Measurements from ENCODE around the gene AKT1S1. TPM values are rescaled to one million over a fixed set of nuclear protein-coding genes. Genes with fewer than 3 reads are reported as not detected.

Gene AKT1S1
- total and polyA plus RNA-seq, 2 donors (not counting 1 experiment from before 2014, with no cell fraction given): 16.6 to 23.0 TPM

DNA sequence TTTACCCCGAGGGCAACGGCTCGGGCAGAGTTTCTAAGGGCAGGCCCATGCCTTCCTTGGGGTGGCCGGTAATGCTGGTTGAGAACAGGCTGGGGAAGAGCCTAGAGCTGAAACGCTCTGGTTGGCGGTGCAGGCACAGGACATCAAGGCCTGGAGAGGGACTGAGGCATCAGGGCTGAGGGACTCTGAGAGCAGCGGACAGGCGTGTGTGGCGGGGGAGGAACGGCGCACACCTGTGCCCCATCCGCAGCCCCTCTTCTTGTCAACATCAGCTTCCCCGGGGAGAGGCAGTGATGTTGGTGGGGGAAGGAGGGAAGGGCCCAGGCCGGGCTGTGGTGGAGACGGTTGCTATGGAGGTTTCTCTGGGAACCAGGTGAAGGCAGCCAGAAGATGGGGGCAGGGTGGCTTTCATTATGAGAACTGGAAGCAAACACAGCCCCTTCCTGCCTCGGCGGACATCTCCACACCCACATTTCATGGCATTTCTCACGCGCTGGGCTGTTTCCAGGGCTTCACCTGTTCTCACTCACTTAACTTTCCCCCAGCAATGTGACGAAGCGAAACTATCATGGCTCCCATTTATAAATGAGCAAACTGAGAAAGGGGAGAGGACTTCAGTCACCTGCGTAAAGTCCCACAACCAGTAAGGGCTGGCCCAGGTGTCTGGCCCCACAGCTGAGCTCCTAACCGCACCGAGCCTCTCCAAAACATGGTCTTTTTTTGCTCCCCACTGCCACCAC, 43.6 kb upstream of the AKT1S1 start:
- Histone ChIP-seq H3K4me2 (replicated peaks; ENCODE audit: low read depth, low read length, poor library complexity, severe bottlenecking) (no peak overlapping the region), H3K9ac (ENCODE audit: low read length) (no peak overlapping the region), H3K27me3 (replicated peaks in 1 of 4; ENCODE audit: control extremely low read depth in 1 of 4, control insufficient read depth in 3 of 4, insufficient read depth in 4 of 4, low read length in 3 of 4) (no peaks in the 10 kb centered on the region), H4K20me1 (ENCODE audit: control insufficient read depth, insufficient read depth, low read length, poor library complexity, severe bottlenecking) (peaks cover 83% of the 10 kb centered on the region), H3K79me2 (ENCODE audit: control insufficient read depth, insufficient read depth, low read length) (peaks cover 97% of the 10 kb centered on the region), H3K9me3 (ENCODE audit: control extremely low read depth in 1 of 3, control insufficient read depth in 2 of 3, insufficient read depth in 1 of 3, low read length in 2 of 3) (peaks cover 0 to 3% (median 0%) of the 10 kb centered on the region in 3 donors), H3K27ac (ENCODE audit: low read length in 2 of 2) (peak overlapping the region in 1 of 2 donors; percentile 23), H3K4me3 (ENCODE audit: control extremely low read depth in 1 of 5, extremely low read depth in 1 of 5, insufficient read depth in 1 of 5, low read depth in 2 of 5, low read length in 4 of 5) (no peak overlapping the region), H2AFZ (ENCODE audit: insufficient read depth, low read depth, low read length, poor library complexity, severe bottlenecking) (no peak overlapping the region), H3K4me1 (ENCODE audit: control insufficient read depth in 2 of 2, insufficient read depth in 2 of 2, low read length in 2 of 2) (peaks cover 0 to 18% of the 10 kb centered on the region in 2 donors), H3K36me3 (replicated peaks in 1 of 2; ENCODE audit: control extremely low read depth in 1 of 2, control insufficient read depth in 1 of 2, extremely low read depth in 1 of 2, insufficient read depth in 2 of 2, low read length in 1 of 2) (peaks cover 1 to 54% of the 10 kb centered on the region in 2 experiments)
- 90% methylated on average over 18 of the region's 24 CpGs for WGBS (ENCODE audit: insufficient coverage)
- ATAC-seq (ENCODE audit: low read depth): no peak
- H3K27ac Mint-ChIP-seq: peak overlapping the region; percentile 72
- CTCF ChIA-PET: interaction anchor here (0.8 to 1.2 kb wide), 2 partner anchors 10 to 73 kb away, joined by 3 to 4 read pairs; no protein-coding TSS in a partner anchor
- intact Hi-C loops (cut with micrococcal nuclease): loop anchor here (10.0 kb wide), 1 partner anchor 884 kb away; no protein-coding TSS in a partner anchor
- POLR2A ChIA-PET: interaction anchor here (4.9 kb wide), 1 partner anchor 8 kb away, joined by 28 read pairs; the partner anchor contains the start of genes ATF5 and NUP62
- no peak for DNase-seq
- H3K9me3 Mint-ChIP-seq (ENCODE audit: insufficient read depth): no peaks in the 10 kb centered on the region
- TF ChIP-seq, protein P1, sequence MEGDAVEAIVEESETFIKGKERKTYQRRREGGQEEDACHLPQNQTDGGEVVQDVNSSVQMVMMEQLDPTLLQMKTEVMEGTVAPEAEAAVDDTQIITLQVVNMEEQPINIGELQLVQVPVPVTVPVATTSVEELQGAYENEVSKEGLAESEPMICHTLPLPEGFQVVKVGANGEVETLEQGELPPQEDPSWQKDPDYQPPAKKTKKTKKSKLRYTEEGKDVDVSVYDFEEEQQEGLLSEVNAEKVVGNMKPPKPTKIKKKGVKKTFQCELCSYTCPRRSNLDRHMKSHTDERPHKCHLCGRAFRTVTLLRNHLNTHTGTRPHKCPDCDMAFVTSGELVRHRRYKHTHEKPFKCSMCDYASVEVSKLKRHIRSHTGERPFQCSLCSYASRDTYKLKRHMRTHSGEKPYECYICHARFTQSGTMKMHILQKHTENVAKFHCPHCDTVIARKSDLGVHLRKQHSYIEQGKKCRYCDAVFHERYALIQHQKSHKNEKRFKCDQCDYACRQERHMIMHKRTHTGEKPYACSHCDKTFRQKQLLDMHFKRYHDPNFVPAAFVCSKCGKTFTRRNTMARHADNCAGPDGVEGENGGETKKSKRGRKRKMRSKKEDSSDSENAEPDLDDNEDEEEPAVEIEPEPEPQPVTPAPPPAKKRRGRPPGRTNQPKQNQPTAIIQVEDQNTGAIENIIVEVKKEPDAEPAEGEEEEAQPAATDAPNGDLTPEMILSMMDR (IDR thresholded peaks at IDR 0.05): no peak
- no peak for TF ChIP-seq EZH2 (IDR thresholded peaks at IDR 0.05; ENCODE audit: borderline replicate concordance, insufficient read depth, low read depth, low read length, poor library complexity, severe bottlenecking)
- no peaks in the 10 kb centered on the region for H3K27me3 Mint-ChIP-seq
- H3K4me1 Mint-ChIP-seq: peaks cover 59% of the 10 kb centered on the region
- peak overlapping the region; percentile 32 for H3K4me3 Mint-ChIP-seq

DNA sequence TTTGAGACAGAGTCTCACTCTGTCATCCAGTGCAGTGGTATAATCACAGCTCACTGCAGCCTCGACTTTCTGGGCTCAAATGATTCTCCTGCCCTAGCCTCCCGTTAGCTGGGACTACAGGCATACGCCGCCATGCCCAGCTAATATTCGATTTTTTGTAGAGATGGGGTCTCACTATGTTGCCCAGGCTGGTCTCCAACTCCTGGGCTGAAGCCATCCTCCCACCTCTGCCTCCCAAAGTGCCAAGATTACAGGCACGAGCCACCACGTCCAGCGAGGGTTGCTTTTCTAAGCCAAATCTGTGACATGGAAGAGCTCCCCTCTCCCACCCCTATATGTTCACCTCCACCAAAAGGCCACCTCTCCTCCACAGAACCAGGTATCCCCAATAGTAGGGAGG, 40.9 kb upstream of the AKT1S1 start:
- TF ChIP-seq EZH2 (IDR thresholded peaks at IDR 0.05; ENCODE audit: borderline replicate concordance, insufficient read depth, low read depth, low read length, poor library complexity, severe bottlenecking): no peak
- TF ChIP-seq, protein P1 (IDR thresholded peaks at IDR 0.05): no peak
- H3K27ac ChIP-seq (ENCODE audit: low read length in 2 of 2): no peak overlapping the region
- no peaks in the 10 kb centered on the region for H3K27me3 ChIP-seq (replicated peaks in 1 of 4; ENCODE audit: control extremely low read depth in 1 of 4, control insufficient read depth in 3 of 4, insufficient read depth in 4 of 4, low read length in 3 of 4)
- peaks cover 0 to 54% of the 10 kb centered on the region in 2 experiments for H3K36me3 ChIP-seq (replicated peaks in 1 of 2; ENCODE audit: control extremely low read depth in 1 of 2, control insufficient read depth in 1 of 2, extremely low read depth in 1 of 2, insufficient read depth in 2 of 2, low read length in 1 of 2)
- intact Hi-C loops (cut with micrococcal nuclease): no loop called here
- H3K4me2 ChIP-seq (replicated peaks; ENCODE audit: low read depth, low read length, poor library complexity, severe bottlenecking): no peak overlapping the region
- ChIA-PET POLR2A (interaction anchor here (1.4 to 4.9 kb wide), 3 partner anchors 10 to 25 kb away, joined by 3 to 28 read pairs (median 4); partner anchors contain the start of genes ATF5 and NUP62), CTCF (interaction anchor here (0.6 to 3.4 kb wide), 8 partner anchors 11 to 696 kb away, joined by 3 to 17 read pairs (median 5); partner anchors contain the start of genes ATF5, IL4I1 and NUP62)
- peak overlapping the region; percentile 41 for H3K4me3 Mint-ChIP-seq
- H3K4me3 ChIP-seq (ENCODE audit: control extremely low read depth in 1 of 5, extremely low read depth in 1 of 5, insufficient read depth in 1 of 5, low read depth in 2 of 5, low read length in 4 of 5): no peak overlapping the region
- H3K27me3 Mint-ChIP-seq: no peaks in the 10 kb centered on the region
- peaks cover 54% of the 10 kb centered on the region for H3K4me1 Mint-ChIP-seq
- peaks cover 65% of the 10 kb centered on the region for H4K20me1 ChIP-seq (ENCODE audit: control insufficient read depth, insufficient read depth, low read length, poor library complexity, severe bottlenecking)
- peak overlapping the region; percentile 95 for H3K27ac Mint-ChIP-seq
- no peak overlapping the region for H2AFZ ChIP-seq (ENCODE audit: insufficient read depth, low read depth, low read length, poor library complexity, severe bottlenecking)
- H3K4me1 ChIP-seq (ENCODE audit: control insufficient read depth in 2 of 2, insufficient read depth in 2 of 2, low read length in 2 of 2): peaks cover 0 to 6% of the 10 kb centered on the region in 2 donors
- DNase-seq: no peak
- H3K79me2 ChIP-seq (ENCODE audit: control insufficient read depth, insufficient read depth, low read length): peaks cover 85% of the 10 kb centered on the region
- H3K9ac ChIP-seq (ENCODE audit: low read length): no peak overlapping the region
- no peak for ATAC-seq (ENCODE audit: low read depth)
- peaks cover 0 to 3% (median 0%) of the 10 kb centered on the region in 3 donors for H3K9me3 ChIP-seq (ENCODE audit: control extremely low read depth in 1 of 3, control insufficient read depth in 2 of 3, insufficient read depth in 1 of 3, low read length in 2 of 3)
- H3K9me3 Mint-ChIP-seq (ENCODE audit: insufficient read depth): no peaks in the 10 kb centered on the region
- 100% methylated on average over 5 of the region's 8 CpGs for WGBS (ENCODE audit: insufficient coverage)
